Astrocyte (in vitro differentiated cells and primary cell): ENCODE data around the gene TMEM14A. TPM values are rescaled to one million over a fixed set of nuclear protein-coding genes. Genes with fewer than 3 reads are reported as not detected.

Experiments
- DNase-seq: peaks from one replicate; pipeline ENCODE4 v3.0.0-alpha.2; 2010; ENCODE audit warnings: low read depth
- FAIRE-seq: peaks from 2 replicates; lab custom pipeline; 2011; peaks lifted over from hg19 to GRCh38; lab: Jason Lieb, UNC
- H2AFZ ChIP-seq: 2 replicates; pipeline ENCODE4 v1.6.0; 2012; ENCODE audit warnings: low read depth, low read length, inconsistent platforms
- H3K27ac ChIP-seq: 2 replicates; pipeline ENCODE4 v1.5.1; 2011; ENCODE audit warnings: low read depth, low read length, inconsistent platforms
- H3K27me3 ChIP-seq: 2 replicates; pipeline ENCODE4 v1.6.0; 2011; ENCODE audit warnings: low read length, inconsistent platforms; ENCODE audit not compliant: insufficient read depth
- H3K36me3 ChIP-seq: 2 replicates; pipeline ENCODE4 v1.5.1; 2011; ENCODE audit warnings: low read length, inconsistent platforms; ENCODE audit not compliant: insufficient read depth
- H3K4me1 ChIP-seq: 2 replicates; pipeline ENCODE4 v1.5.1; 2011; ENCODE audit warnings: low read length, inconsistent platforms; ENCODE audit not compliant: insufficient read depth
- H3K4me2 ChIP-seq: 2 replicates; pipeline ENCODE4 v1.6.0; 2012; ENCODE audit warnings: low read length, inconsistent platforms
- H3K4me3 ChIP-seq: 2 replicates; pipeline ENCODE4 v1.5.1; 2011; ENCODE audit warnings: low read depth, mild to moderate bottlenecking, low read length, inconsistent platforms; ENCODE audit not compliant: insufficient read depth
- H3K79me2 ChIP-seq: 2 replicates; pipeline ENCODE4 v1.6.0; 2012; ENCODE audit warnings: mild to moderate bottlenecking, low read length, inconsistent platforms; ENCODE audit not compliant: insufficient read depth
- H3K9ac ChIP-seq: 2 replicates; pipeline ENCODE4 v1.6.0; 2012; ENCODE audit warnings: mild to moderate bottlenecking, low read length, inconsistent platforms
- H3K9me3 ChIP-seq: 2 replicates; pipeline ENCODE4 v1.5.1; 2012; ENCODE audit warnings: low read depth, mild to moderate bottlenecking, low read length, inconsistent platforms; ENCODE audit not compliant: insufficient read depth
- H4K20me1 ChIP-seq: 2 replicates; pipeline ENCODE4 v1.6.0; 2012; ENCODE audit warnings: low read length, inconsistent platforms; ENCODE audit not compliant: insufficient read depth
- H3K27ac Mint-ChIP-seq: one replicate; pipeline ENCODE4 v1.8.0; 2021; ENCODE audit warnings: mild to moderate bottlenecking, mixed read lengths; ENCODE audit not compliant: unreplicated experiment
- H3K27me3 Mint-ChIP-seq: one replicate; pipeline ENCODE4 v1.8.0; 2021; ENCODE audit warnings: low read depth, mixed read lengths; ENCODE audit not compliant: unreplicated experiment
- H3K36me3 Mint-ChIP-seq: one replicate; pipeline ENCODE4 v1.8.0; 2021; ENCODE audit warnings: low read depth, mixed read lengths; ENCODE audit not compliant: unreplicated experiment
- H3K4me1 Mint-ChIP-seq: one replicate; pipeline ENCODE4 v1.8.0; 2021; ENCODE audit warnings: low read depth, mixed read lengths; ENCODE audit not compliant: unreplicated experiment
- H3K4me3 Mint-ChIP-seq: one replicate; pipeline ENCODE4 v1.8.0; 2021; ENCODE audit warnings: mild to moderate bottlenecking, moderate library complexity, mixed read lengths; ENCODE audit not compliant: unreplicated experiment
- H3K9me3 Mint-ChIP-seq: one replicate; pipeline ENCODE4 v1.8.0; 2021; ENCODE audit warnings: mild to moderate bottlenecking, mixed read lengths; ENCODE audit not compliant: unreplicated experiment
- CTCF ChIP-seq: IDR thresholded peaks from 2 replicates; pipeline ENCODE4 v1.5.1; 2011; ENCODE audit warnings: low read depth, mild to moderate bottlenecking, inconsistent platforms, low read length, moderate library complexity; ENCODE audit not compliant: insufficient read depth
- EZH2 ChIP-seq: IDR thresholded peaks from 2 replicates; pipeline ENCODE4 v1.6.1; 2012; ENCODE audit warnings: mild to moderate bottlenecking, low read length, inconsistent platforms; ENCODE audit not compliant: insufficient read depth
- total RNA-seq: library from RNA; stranded (reverse); gene quantifications from 2 replicates; pipeline ENCODE4 v1.2.1, GENCODE V29; 2021

The TMEM14A gene
- total RNA-seq, 1 donor from 2014 or later: 29.7 TPM

DNA sequence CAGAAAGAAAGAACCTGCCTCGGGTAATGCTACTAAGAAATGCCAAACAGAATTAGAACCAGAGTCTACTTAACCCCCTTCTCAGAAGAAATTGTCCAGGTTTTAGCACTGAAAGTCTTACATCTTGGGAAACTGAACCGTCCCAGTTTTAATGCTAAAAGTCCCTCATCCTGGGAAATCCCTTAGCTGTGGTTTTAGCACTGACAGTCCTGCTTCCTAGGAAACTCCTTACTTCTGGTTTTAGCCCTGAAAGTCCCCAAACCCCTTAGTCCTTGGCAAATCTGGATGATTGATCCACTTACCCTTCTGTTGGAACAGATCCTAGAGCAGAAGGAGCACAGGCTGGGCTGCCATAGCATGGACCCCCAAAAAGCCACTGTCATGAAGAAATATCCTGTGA, 4.8 kb upstream of the TMEM14A start:
- TF ChIP-seq CTCF (no peak), EZH2 (no peak)
- no peak for FAIRE-seq
- peaks cover 4% of the 10 kb centered on the region for H3K4me1 Mint-ChIP-seq
- no peak overlapping the region for H3K27ac Mint-ChIP-seq
- peaks cover 12% of the 10 kb centered on the region for H4K20me1 ChIP-seq
- H3K4me3 ChIP-seq: peak overlapping the region; percentile 76
- no peaks in the 10 kb centered on the region for H3K36me3 Mint-ChIP-seq
- no peaks in the 10 kb centered on the region for H3K27me3 Mint-ChIP-seq
- no peak overlapping the region for H3K4me3 Mint-ChIP-seq
- no peak overlapping the region for H3K27ac ChIP-seq
- peak overlapping the region; percentile 82 for H3K9ac ChIP-seq
- H3K4me2 ChIP-seq: peak overlapping the region; percentile 92
- H3K4me1 ChIP-seq: peaks cover 19% of the 10 kb centered on the region
- H3K36me3 ChIP-seq: peaks cover 6% of the 10 kb centered on the region
- no peaks in the 10 kb centered on the region for H3K27me3 ChIP-seq
- H3K9me3 ChIP-seq: no peaks in the 10 kb centered on the region
- no peak for DNase-seq
- H3K79me2 ChIP-seq: peaks cover 23% of the 10 kb centered on the region
- H2AFZ ChIP-seq: no peak overlapping the region
- H3K9me3 Mint-ChIP-seq: no peaks in the 10 kb centered on the region

- Histone ChIP-seq H3K4me2 (peak overlapping the region; percentile 92), H3K4me3 (peak overlapping the region; percentile 22), H3K9ac (peak overlapping the region; percentile 82), H3K4me1 (peaks cover 21% of the 10 kb centered on the region), H4K20me1 (peaks cover 12% of the 10 kb centered on the region), H3K9me3 (no peaks in the 10 kb centered on the region), H3K27me3 (no peaks in the 10 kb centered on the region), H3K79me2 (peaks cover 23% of the 10 kb centered on the region), H3K36me3 (peaks cover 6% of the 10 kb centered on the region), H2AFZ (no peak overlapping the region), H3K27ac (no peak overlapping the region)
- Mint-ChIP-seq H3K4me3 (no peak overlapping the region), H3K4me1 (peaks cover 2% of the 10 kb centered on the region), H3K27ac (no peak overlapping the region), H3K27me3 (no peaks in the 10 kb centered on the region), H3K36me3 (no peaks in the 10 kb centered on the region), H3K9me3 (no peaks in the 10 kb centered on the region)
- DNase-seq: no peak
- FAIRE-seq: no peak
- TF ChIP-seq EZH2 (no peak), CTCF (no peak)
These were observed 4.4 kb upstream of the TMEM14A start for GRCh38 chr6:52666523-52666922.

GRCh38 chr6:52667572-52667971, 3.3 kb upstream of the TMEM14A start:
- Histone ChIP-seq H3K27me3 (no peaks in the 10 kb centered on the region), H3K4me3 (no peak overlapping the region), H3K27ac (no peak overlapping the region), H3K9ac (no peak overlapping the region), H3K9me3 (no peaks in the 10 kb centered on the region), H2AFZ (no peak overlapping the region), H3K36me3 (peaks cover 6% of the 10 kb centered on the region), H3K79me2 (peaks cover 23% of the 10 kb centered on the region), H3K4me2 (peak overlapping the region; percentile 0), H4K20me1 (peaks cover 12% of the 10 kb centered on the region), H3K4me1 (peaks cover 23% of the 10 kb centered on the region)
- H3K4me3 Mint-ChIP-seq: no peak overlapping the region
- H3K36me3 Mint-ChIP-seq: no peaks in the 10 kb centered on the region
- no peak for DNase-seq
- peaks cover 10% of the 10 kb centered on the region for H3K4me1 Mint-ChIP-seq
- no peak for FAIRE-seq
- H3K9me3 Mint-ChIP-seq: no peaks in the 10 kb centered on the region
- no peaks in the 10 kb centered on the region for H3K27me3 Mint-ChIP-seq
- TF ChIP-seq EZH2: no peak
- TF ChIP-seq CTCF: no peak
- no peak overlapping the region for H3K27ac Mint-ChIP-seq
